Esophagus (tissue), 2 donors: ENCODE measurements around the gene ABCD1. TPM values are rescaled to one million over a fixed set of nuclear protein-coding genes. Genes with fewer than 3 reads are reported as not detected.

Experiments used
- H3K27ac ChIP-seq, 2 donors: one replicate each; pipeline ENCODE4 v1.5.1; 2013; ENCODE audit warnings: low read depth in 2 of 2, mild to moderate bottlenecking in 2 of 2, inconsistent platforms in 1 of 2, low read length in 1 of 2, moderate library complexity in 1 of 2
- H3K27me3 ChIP-seq, 2 donors: one replicate each; pipeline ENCODE4 v1.6.1; 2013; ENCODE audit warnings: low read length in 2 of 2, control low read depth in 1 of 2, mild to moderate bottlenecking in 1 of 2; ENCODE audit not compliant: insufficient read depth in 2 of 2, control insufficient read depth in 1 of 2
- H3K36me3 ChIP-seq, 2 donors: one replicate each; pipeline ENCODE4 v1.6.1; 2013; ENCODE audit warnings: low read length in 1 of 2; ENCODE audit not compliant: control insufficient read depth in 2 of 2, insufficient read depth in 2 of 2
- H3K4me1 ChIP-seq, 2 donors: one replicate each; pipeline ENCODE4 v1.6.1; 2013; ENCODE audit warnings: low read length in 1 of 2; ENCODE audit not compliant: control insufficient read depth in 2 of 2, insufficient read depth in 2 of 2
- H3K4me3 ChIP-seq, 2 donors: one replicate each; pipeline ENCODE4 v1.5.1; 2013; ENCODE audit warnings: low read length in 2 of 2, mild to moderate bottlenecking in 2 of 2, low read depth in 1 of 2, moderate library complexity in 1 of 2
- H3K9me3 ChIP-seq, 2 donors: one replicate each; pipeline ENCODE4 v1.6.1; 2013; ENCODE audit warnings: mild to moderate bottlenecking in 2 of 2, low read depth in 1 of 2, low read length in 1 of 2, moderate library complexity in 1 of 2; ENCODE audit not compliant: control insufficient read depth in 2 of 2, insufficient read depth in 1 of 2
- WGBS, 2 donors: extraction: QIAGEN DNeasy Blood & Tissue Kit; methylation state at CpG; one replicate each; pipeline ENCODE4 v1.1.7; 2013; 5-methylcytosine and 5-hydroxymethylcytosine counted together
- polyA plus RNA-seq, 2 donors: library from polyadenylated mRNA; stranded (reverse); fragments of 200-250 nt; gene quantifications; one replicate each; pipeline ENCODE4 v1.2.3, GENCODE V29; 2013
- donor health status: healthy with polysubstance abuse.
- donor health status: Bipolar disorder and iron deficiency.

Gene ABCD1
- polyA plus RNA-seq, 2 donors: 1.8 to 2.9 TPM

- Histone ChIP-seq H3K27me3 (no peaks in the 10 kb centered on the region), H3K27ac (no peak overlapping the region), H3K9me3 (no peaks in the 10 kb centered on the region), H3K4me3 (no peak overlapping the region), H3K4me1 (peaks cover 8 to 18% of the 10 kb centered on the region in 2 donors), H3K36me3 (no peaks in the 10 kb centered on the region)
- 76% methylated on average over 6 of the region's 6 CpGs for WGBS, 2 donors
Measured at GRCh38 chrX:153731117-153731844, 6.6 kb downstream of the ABCD1 start.

GRCh38 chrX:153731845-153732215 lies 7.2 kb downstream of the ABCD1 start:
- Histone ChIP-seq H3K27ac (no peak overlapping the region), H3K9me3 (no peaks in the 10 kb centered on the region), H3K4me1 (peaks cover 5 to 12% of the 10 kb centered on the region in 2 donors), H3K4me3 (no peak overlapping the region), H3K36me3 (no peaks in the 10 kb centered on the region), H3K27me3 (no peaks in the 10 kb centered on the region)
- 85 to 89% methylated on average over 3 of the region's 3 CpGs for WGBS, 2 donors

GRCh38 chrX:153732401-153732800 lies 7.7 kb downstream of the ABCD1 start:
- Histone ChIP-seq H3K27me3 (no peaks in the 10 kb centered on the region), H3K9me3 (no peaks in the 10 kb centered on the region), H3K4me3 (no peak overlapping the region), H3K36me3 (no peaks in the 10 kb centered on the region), H3K4me1 (peaks cover 2 to 7% of the 10 kb centered on the region in 2 donors), H3K27ac (no peak overlapping the region)
- WGBS, 2 donors: 68 to 89% methylated on average over 14 of the region's 14 CpGs

GRCh38 chrX:153733651-153734240 lies 9.1 kb downstream of the ABCD1 start:
- no peaks in the 10 kb centered on the region for H3K36me3 ChIP-seq
- peaks cover 0 to 2% of the 10 kb centered on the region in 2 donors for H3K4me1 ChIP-seq
- no peak overlapping the region for H3K4me3 ChIP-seq
- H3K27ac ChIP-seq: no peak overlapping the region
- H3K27me3 ChIP-seq: no peaks in the 10 kb centered on the region
- H3K9me3 ChIP-seq: no peaks in the 10 kb centered on the region
- WGBS, 2 donors: 82 to 93% methylated on average over 15 of the region's 15 CpGs

GRCh38 chrX:153734871-153735270 lies 10.2 kb downstream of the ABCD1 start:
- H3K36me3 ChIP-seq: no peaks in the 10 kb centered on the region
- WGBS, 2 donors: 85 to 96% methylated on average over 2 of the region's 2 CpGs
- H3K27me3 ChIP-seq: no peaks in the 10 kb centered on the region
- no peaks in the 10 kb centered on the region for H3K9me3 ChIP-seq
- no peak overlapping the region for H3K4me3 ChIP-seq
- H3K27ac ChIP-seq: no peak overlapping the region
- H3K4me1 ChIP-seq: peaks cover 0 to 2% of the 10 kb centered on the region in 2 donors

GRCh38 chrX:153735274-153735673 lies 10.6 kb downstream of the ABCD1 start:
- no peaks in the 10 kb centered on the region for H3K27me3 ChIP-seq
- 76 to 81% methylated on average over 9 of the region's 9 CpGs for WGBS, 2 donors

GRCh38 chrX:153736071-153736820 lies 11.6 kb downstream of the ABCD1 start:
- Histone ChIP-seq H3K27me3 (no peaks in the 10 kb centered on the region), H3K9me3 (no peaks in the 10 kb centered on the region), H3K36me3 (no peaks in the 10 kb centered on the region), H3K4me1 (peaks cover 2 to 5% of the 10 kb centered on the region in 2 donors), H3K4me3 (no peak overlapping the region), H3K27ac (no peak overlapping the region)
- WGBS, 2 donors: 83 to 90% methylated on average over 28 to 30 of the region's 30 CpGs

More at GRCh38 chrX:153735274-153735673, 10.6 kb downstream of the ABCD1 start:
- H3K9me3 ChIP-seq: no peaks in the 10 kb centered on the region
- no peak overlapping the region for H3K27ac ChIP-seq
- peaks cover under 1 to 2% of the 10 kb centered on the region in 2 donors for H3K4me1 ChIP-seq
- H3K36me3 ChIP-seq: no peaks in the 10 kb centered on the region
- H3K4me3 ChIP-seq: no peak overlapping the region

- H3K27me3 ChIP-seq: no peaks in the 10 kb centered on the region
- H3K9me3 ChIP-seq: no peaks in the 10 kb centered on the region
- no peak overlapping the region for H3K4me3 ChIP-seq
- 79 to 82% methylated on average over 15 of the region's 15 CpGs for WGBS, 2 donors
- no peaks in the 10 kb centered on the region for H3K36me3 ChIP-seq
- H3K27ac ChIP-seq: no peak overlapping the region
- peaks cover 2 to 5% of the 10 kb centered on the region in 2 donors for H3K4me1 ChIP-seq
Measured at GRCh38 chrX:153736871-153737441, 12.3 kb downstream of the ABCD1 start.

- Histone ChIP-seq H3K27me3 (no peaks in the 10 kb centered on the region), H3K4me3 (no peak overlapping the region), H3K4me1 (peaks cover 0 to 6% of the 10 kb centered on the region in 2 donors), H3K27ac (no peak overlapping the region), H3K9me3 (no peaks in the 10 kb centered on the region), H3K36me3 (no peaks in the 10 kb centered on the region)
- 90 to 95% methylated on average over 27 of the region's 27 CpGs for WGBS, 2 donors
Measured at GRCh38 chrX:153738056-153738605, 13.5 kb downstream of the ABCD1 start.
